A673 (cell line): ENCODE results near the gene TM4SF18.

ENCODE experiments used
- EZH2 ChIP-seq: fragments of 200-600 bp; sonication (generic); IDR thresholded peaks from 2 replicates; pipeline ENCODE4 v1.6.1; 2017; ENCODE audit warnings: borderline replicate concordance, low read depth, mild to moderate bottlenecking, mixed read lengths, antibody characterized with exemption, low read length; ENCODE audit not compliant: poor library complexity, severe bottlenecking
- TF ChIP-seq, protein P1 (sequence below): fragments of 300-800, 200-600 bp; sonication (generic); conservative IDR thresholded peaks from 2 replicates; pipeline ENCODE4 v1.5.1; 2017; ENCODE audit warnings: low read depth, mild to moderate bottlenecking, antibody characterized with exemption, low read length, moderate library complexity, mixed read lengths

- TF ChIP-seq, protein P1, sequence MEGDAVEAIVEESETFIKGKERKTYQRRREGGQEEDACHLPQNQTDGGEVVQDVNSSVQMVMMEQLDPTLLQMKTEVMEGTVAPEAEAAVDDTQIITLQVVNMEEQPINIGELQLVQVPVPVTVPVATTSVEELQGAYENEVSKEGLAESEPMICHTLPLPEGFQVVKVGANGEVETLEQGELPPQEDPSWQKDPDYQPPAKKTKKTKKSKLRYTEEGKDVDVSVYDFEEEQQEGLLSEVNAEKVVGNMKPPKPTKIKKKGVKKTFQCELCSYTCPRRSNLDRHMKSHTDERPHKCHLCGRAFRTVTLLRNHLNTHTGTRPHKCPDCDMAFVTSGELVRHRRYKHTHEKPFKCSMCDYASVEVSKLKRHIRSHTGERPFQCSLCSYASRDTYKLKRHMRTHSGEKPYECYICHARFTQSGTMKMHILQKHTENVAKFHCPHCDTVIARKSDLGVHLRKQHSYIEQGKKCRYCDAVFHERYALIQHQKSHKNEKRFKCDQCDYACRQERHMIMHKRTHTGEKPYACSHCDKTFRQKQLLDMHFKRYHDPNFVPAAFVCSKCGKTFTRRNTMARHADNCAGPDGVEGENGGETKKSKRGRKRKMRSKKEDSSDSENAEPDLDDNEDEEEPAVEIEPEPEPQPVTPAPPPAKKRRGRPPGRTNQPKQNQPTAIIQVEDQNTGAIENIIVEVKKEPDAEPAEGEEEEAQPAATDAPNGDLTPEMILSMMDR: no peak
- TF ChIP-seq EZH2: no peak
Observed at GRCh38 chr3:149332227-149332765, 1.1 kb downstream of the TM4SF18 start.
